Liver (tissue), 10 donors: Measurements from ENCODE around the gene TRAK1. TPM values are rescaled to one million over a fixed set of nuclear protein-coding genes. Genes with fewer than 3 reads are reported as not detected.

Source experiments
- DNase-seq: peaks from one replicate; pipeline ENCODE4 v3.0.0-alpha.2; 2017; ENCODE audit warnings: low spot score
- H3K27ac ChIP-seq, 2 donors: one replicate each; pipeline ENCODE4 v1.7.0; 2013; ENCODE audit warnings: inconsistent platforms in 2 of 2, low read length in 2 of 2, control low read depth in 1 of 2, low read depth in 1 of 2, mild to moderate bottlenecking in 1 of 2
- H3K27me3 ChIP-seq, 4 donors: one replicate each; pipeline versions ENCODE4 v1.6.1 to v1.7.0; 2013; ENCODE audit warnings: low read length in 3 of 4, inconsistent platforms in 1 of 4, mild to moderate bottlenecking in 1 of 4, moderate library complexity in 1 of 4; ENCODE audit not compliant: control insufficient read depth in 4 of 4, insufficient read depth in 4 of 4
- H3K36me3 ChIP-seq, 4 donors: one replicate each; pipeline versions ENCODE4 v1.6.1 to v1.7.0; 2013; ENCODE audit warnings: low read length in 3 of 4, mild to moderate bottlenecking in 3 of 4, low read depth in 1 of 4, moderate library complexity in 1 of 4; ENCODE audit not compliant: control insufficient read depth in 4 of 4, insufficient read depth in 3 of 4
- H3K4me1 ChIP-seq, 4 donors: one replicate each; pipeline versions ENCODE4 v1.6.1 to v1.7.0; 2013; ENCODE audit warnings: low read length in 3 of 4, mild to moderate bottlenecking in 3 of 4, moderate library complexity in 1 of 4; ENCODE audit not compliant: control insufficient read depth in 4 of 4, insufficient read depth in 4 of 4
- H3K4me3 ChIP-seq, 3 donors: one replicate each; pipeline versions ENCODE4 v1.6.1 to v1.7.0; 2013; ENCODE audit warnings: low read length in 3 of 3, control low read depth in 1 of 3, low read depth in 1 of 3, mild to moderate bottlenecking in 1 of 3
- H3K9ac ChIP-seq, 2 donors: one replicate each; pipeline ENCODE4 v1.7.0; 2013; ENCODE audit warnings: low read length in 2 of 2, mild to moderate bottlenecking in 2 of 2, moderate library complexity in 2 of 2, control low read depth in 1 of 2, low read depth in 1 of 2
- H3K9me3 ChIP-seq, 4 donors: one replicate each; pipeline versions ENCODE4 v1.6.1 to v1.7.0; 2013; ENCODE audit warnings: low read length in 3 of 4; ENCODE audit not compliant: control insufficient read depth in 4 of 4
- YY1 ChIP-seq: IDR thresholded peaks from 2 replicates; pipeline ENCODE4 v1.6.1; 2016; ENCODE audit warnings: antibody characterized with exemption, mild to moderate bottlenecking
- WGBS: extraction: QIAGEN DNeasy Blood & Tissue Kit; methylation state at CpG from one replicate; pipeline ENCODE4 v1.1.7; 2013; 5-methylcytosine and 5-hydroxymethylcytosine counted together
- polyA plus RNA-seq, 2 donors: library from polyadenylated mRNA; stranded (reverse) in 1 of 2; unstranded in 1 of 2; fragments of 200-250 nt in 1 of 2; fragments of >200 nt in 1 of 2; fragmentation: Nextera tagmentation in 1 of 2; extraction: Ambion mirVana in 1 of 2; gene quantifications; one replicate each; pipeline versions ENCODE4 v1.2.1 to v1.2.3, GENCODE V29; 2013 to 2015
- small RNA-seq: library from RNA; depleted of rRNA; stranded (forward); fragments of <200 nt; gene quantifications from one replicate; pipeline ENCODE3, GENCODE V24; 2014
- total RNA-seq, 2 donors: library from RNA; depleted of rRNA; stranded (reverse); fragments of >200 nt; gene quantifications; one replicate each; pipeline ENCODE4 v1.2.3, GENCODE V29; 2014
- donor health status: healthy.
- donor health status: healthy.
- donor health status: healthy.
- donor health status: healthy.
- donor health status: healthy.

TRAK1 gene
- total and polyA plus RNA-seq, 4 donors = 3.4 to 21.7 (median 8.6) TPM

DNA sequence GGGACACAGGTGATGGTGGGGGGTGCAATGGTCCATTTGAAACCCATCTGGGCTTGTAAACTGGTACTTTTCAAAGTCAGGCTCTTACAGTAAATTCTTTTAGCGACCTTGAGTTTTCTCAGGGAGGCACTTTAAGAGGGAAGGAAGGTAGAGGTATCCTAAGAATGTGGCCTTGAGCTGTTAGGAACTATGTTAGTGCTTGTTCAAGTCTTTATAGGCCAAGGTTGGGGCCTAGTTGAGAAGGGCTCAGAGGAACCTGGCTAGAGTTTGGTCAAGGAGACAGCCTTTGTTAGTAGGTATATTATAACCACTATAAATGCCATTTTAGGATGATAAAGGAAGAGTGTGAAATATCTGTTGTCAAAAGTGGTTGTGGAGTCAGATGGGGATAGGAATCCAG, 184.1 kb downstream of the TRAK1 start:
- Histone ChIP-seq H3K36me3 (no peaks in the 10 kb centered on the region), H3K27me3 (no peaks in the 10 kb centered on the region), H3K27ac (no peak overlapping the region), H3K9ac (no peak overlapping the region), H3K9me3 (peaks cover 0 to 5% (median 2%) of the 10 kb centered on the region in 4 donors), H3K4me3 (no peak overlapping the region), H3K4me1 (no peaks in the 10 kb centered on the region)
- no peak for TF ChIP-seq YY1
- 44% methylated on average over 1 of the region's 1 CpG for WGBS
- no peak for DNase-seq

Small RNAs within 50 kb of the gene (small RNA-seq; reads per million reads assigned to genes)
- not detected for gene RNU4-78P

Other genes starting within 250 kb of the TRAK1 start
- gene ULK4, start 129.3 kb upstream of the TRAK1 start, total RNA-seq = 10 to 100 TPM in 1 of 2 donors, 1 to 10 TPM in 1; 4.7 to 11.5 TPM
- gene ULK4, start 129.3 kb upstream of the TRAK1 start, polyA plus RNA-seq = 1 to 10 TPM; 1.1 to 1.7 TPM
- gene CCK, start 174.8 kb downstream of the TRAK1 start, total RNA-seq = under 1 TPM in 1 of 2 donors, not detected in 1; 0.25 TPM
- not detected for gene CCK, start 174.8 kb downstream of the TRAK1 start, polyA plus RNA-seq